ENCODE data around the gene HIGD2A. TPM values are rescaled to one million over a fixed set of nuclear protein-coding genes. Genes with fewer than 3 reads are reported as not detected.

Gene HIGD2A
- total RNA-seq, 1 experiment from 2014 or later, result 166 TPM

DNA sequence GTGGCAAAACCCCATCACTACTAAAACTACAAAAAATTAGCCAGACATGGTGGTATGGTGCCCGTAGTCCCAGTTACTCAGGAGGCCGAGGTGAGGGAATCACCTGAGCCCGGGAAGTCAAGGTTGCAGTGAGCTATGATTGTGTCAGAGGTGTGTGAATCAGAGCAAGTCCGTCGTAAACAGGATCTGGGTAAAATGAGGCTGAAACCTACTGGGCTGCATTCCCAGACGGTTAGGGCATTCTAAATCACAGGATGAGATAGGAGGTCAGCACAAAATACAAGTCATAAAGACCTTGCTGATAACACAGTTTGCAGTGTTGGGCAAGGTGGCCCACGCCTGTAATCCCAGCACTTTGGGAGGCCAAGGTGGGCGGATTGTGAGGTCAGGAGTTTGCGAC is 29.7 kb downstream of the HIGD2A start:
- Histone ChIP-seq H3K27me3 (no peaks in the 10 kb centered on the region; the same call in none of the 2 replicates), H3K9me3 (peaks cover 7% of the 10 kb centered on the region), H3K36me3 (peaks cover 5% of the 10 kb centered on the region), H3K4me3 (no peak overlapping the region)
- DNase-seq, result no peak

DNA sequence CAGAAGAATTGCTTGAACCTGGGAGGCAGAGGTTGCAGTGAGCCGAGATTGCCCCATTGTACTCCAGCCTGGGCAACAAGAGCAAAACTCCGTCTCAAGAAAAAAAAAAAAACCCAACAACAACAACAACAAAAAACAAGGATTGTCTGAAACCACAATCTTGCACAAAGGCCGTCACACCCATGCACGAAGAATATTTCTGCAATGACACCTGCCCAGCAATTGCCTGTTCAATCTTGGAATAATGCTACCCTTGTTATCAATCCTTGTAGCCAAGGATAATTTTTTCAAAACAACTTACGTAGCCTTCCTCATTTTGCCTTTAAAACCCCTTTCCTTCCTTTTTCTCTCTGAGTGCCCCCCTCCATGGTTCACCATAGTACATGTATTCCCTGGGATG is 31.5 kb downstream of the HIGD2A start:
- Histone ChIP-seq H3K27me3 (no peaks in the 10 kb centered on the region; the same call in none of the 2 replicates), H3K36me3 (no peaks in the 10 kb centered on the region), H3K9me3 (peaks cover 7% of the 10 kb centered on the region), H3K4me3 (no peak overlapping the region)
- no peak for DNase-seq

- peaks cover 7% of the 10 kb centered on the region for H3K9me3 ChIP-seq
- no peaks in the 10 kb centered on the region; the same call in none of the 2 replicates for H3K27me3 ChIP-seq
- H3K4me3 ChIP-seq, result no peak overlapping the region
- H3K36me3 ChIP-seq, result no peaks in the 10 kb centered on the region
- no peak for DNase-seq
Observed at GRCh38 chr5:176420972-176421544, 32.5 kb downstream of the HIGD2A start.

DNA sequence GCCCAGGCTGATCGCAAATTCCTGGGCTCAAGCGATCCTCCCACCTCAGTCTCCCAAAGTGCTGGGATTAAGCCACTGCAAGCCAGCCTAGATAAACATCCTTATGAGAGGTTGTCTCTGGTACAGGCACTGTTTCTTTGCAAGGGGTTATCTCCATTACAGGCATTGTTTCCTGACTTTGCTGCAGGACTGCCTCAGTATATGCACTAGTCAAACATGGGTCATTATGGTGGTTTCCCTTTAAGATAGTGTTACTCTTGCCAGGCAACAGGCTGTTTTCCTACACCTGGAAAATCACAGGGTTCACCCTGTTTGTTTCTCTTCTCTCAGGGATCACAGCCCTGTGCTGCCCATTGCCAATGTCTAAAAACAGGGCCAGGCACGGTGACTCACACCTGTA is 35.6 kb downstream of the HIGD2A start:
- no peaks in the 10 kb centered on the region; the same call in none of the 2 replicates for H3K27me3 ChIP-seq
- H3K36me3 ChIP-seq, result no peaks in the 10 kb centered on the region
- peaks cover 7% of the 10 kb centered on the region for H3K9me3 ChIP-seq
- H3K4me3 ChIP-seq, result no peak overlapping the region
- DNase-seq, result no peak

GRCh38 chr5:176425138-176425537 is 36.6 kb downstream of the HIGD2A start:
- Histone ChIP-seq H3K27me3 (no peaks in the 10 kb centered on the region; the same call in none of the 2 replicates), H3K36me3 (no peaks in the 10 kb centered on the region), H3K9me3 (peaks cover 7% of the 10 kb centered on the region), H3K4me3 (no peak overlapping the region)
- no peak for DNase-seq

DNA sequence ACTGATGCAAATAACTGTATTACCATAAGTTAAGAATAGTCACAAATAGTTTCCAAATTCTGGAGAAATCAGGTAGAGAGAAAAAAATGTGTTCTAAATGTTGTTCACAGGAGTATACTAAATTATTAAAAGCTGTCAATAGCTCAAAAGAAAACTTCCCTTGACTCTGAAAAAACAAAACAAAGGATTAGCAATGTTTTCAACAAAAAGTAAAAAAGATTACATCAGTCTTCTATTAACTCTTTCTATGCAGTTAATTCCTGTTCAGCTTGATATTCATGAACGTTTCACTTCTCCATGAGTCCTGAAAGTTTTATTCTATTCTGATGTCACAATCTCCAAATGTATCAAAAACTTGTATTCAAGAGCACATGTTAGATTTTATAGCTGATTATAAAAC is 37.2 kb downstream of the HIGD2A start:
- Histone ChIP-seq H3K4me3 (no peak overlapping the region), H3K36me3 (no peaks in the 10 kb centered on the region), H3K9me3 (peaks cover 2% of the 10 kb centered on the region; the same call in 1 of the 2 replicates), H3K27me3 (no peaks in the 10 kb centered on the region; the same call in 1 of the 2 replicates)
- DNase-seq, result no peak

DNA sequence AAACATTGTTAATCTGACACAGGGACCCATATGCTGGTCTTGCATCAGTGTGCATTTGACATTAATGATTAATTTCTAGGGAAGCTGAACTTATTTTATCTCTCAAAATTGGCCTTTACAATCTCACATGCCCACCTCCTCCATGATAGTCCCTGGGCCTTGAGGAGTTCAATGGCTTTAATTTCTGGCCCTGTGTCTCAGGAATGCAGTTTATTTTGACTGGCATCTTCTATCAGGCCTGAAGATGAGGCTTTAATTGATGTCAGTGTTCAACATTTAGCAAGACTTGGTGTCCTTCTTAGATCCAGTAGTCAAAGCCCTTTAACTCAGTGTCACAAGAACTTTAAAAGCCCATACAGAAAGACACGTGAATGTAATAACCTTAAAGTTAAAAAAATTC is 38.3 kb downstream of the HIGD2A start:
- Histone ChIP-seq H3K4me3 (no peak overlapping the region), H3K36me3 (no peaks in the 10 kb centered on the region), H3K9me3 (no peaks in the 10 kb centered on the region), H3K27me3 (peaks cover under 1% of the 10 kb centered on the region)
- no peak for DNase-seq

DNA sequence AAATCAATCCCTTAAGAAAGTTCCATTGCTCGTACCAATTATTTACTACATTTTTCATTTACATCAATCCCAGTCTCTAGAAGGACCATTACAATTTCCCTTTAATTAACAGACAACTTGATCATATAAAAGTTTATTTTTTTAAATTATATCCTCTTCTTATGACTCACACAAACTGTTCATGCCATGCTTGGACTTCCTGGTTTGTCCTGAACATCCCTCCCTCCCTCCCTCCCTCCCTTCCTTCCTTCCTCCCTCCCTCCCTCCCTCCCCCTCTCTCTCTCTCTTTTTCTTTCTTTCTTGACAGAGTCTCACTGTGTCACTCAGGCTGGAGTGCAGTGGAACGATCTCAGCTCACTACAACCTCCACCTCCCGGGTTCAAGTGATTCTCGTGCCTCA is 39.4 kb downstream of the HIGD2A start:
- no peaks in the 10 kb centered on the region for H3K9me3 ChIP-seq
- peaks cover 4% of the 10 kb centered on the region for H3K27me3 ChIP-seq
- H3K36me3 ChIP-seq, result no peaks in the 10 kb centered on the region
- peak; percentile 38 for DNase-seq
- no peak overlapping the region for H3K4me3 ChIP-seq

GRCh38 chr5:176429972-176430371 is 41.4 kb downstream of the HIGD2A start:
- H3K27me3 ChIP-seq, result peaks cover 4% of the 10 kb centered on the region
- no peak for DNase-seq
- H3K36me3 ChIP-seq, result no peaks in the 10 kb centered on the region
- H3K4me3 ChIP-seq, result no peak overlapping the region
- H3K9me3 ChIP-seq, result no peaks in the 10 kb centered on the region

GRCh38 chr5:176432707-176433106 is 44.2 kb downstream of the HIGD2A start:
- Histone ChIP-seq H3K9me3 (no peaks in the 10 kb centered on the region), H3K4me3 (peak overlapping the region; percentile 36), H3K36me3 (no peaks in the 10 kb centered on the region), H3K27me3 (peaks cover 4% of the 10 kb centered on the region)
- DNase-seq, result no peak

DNA sequence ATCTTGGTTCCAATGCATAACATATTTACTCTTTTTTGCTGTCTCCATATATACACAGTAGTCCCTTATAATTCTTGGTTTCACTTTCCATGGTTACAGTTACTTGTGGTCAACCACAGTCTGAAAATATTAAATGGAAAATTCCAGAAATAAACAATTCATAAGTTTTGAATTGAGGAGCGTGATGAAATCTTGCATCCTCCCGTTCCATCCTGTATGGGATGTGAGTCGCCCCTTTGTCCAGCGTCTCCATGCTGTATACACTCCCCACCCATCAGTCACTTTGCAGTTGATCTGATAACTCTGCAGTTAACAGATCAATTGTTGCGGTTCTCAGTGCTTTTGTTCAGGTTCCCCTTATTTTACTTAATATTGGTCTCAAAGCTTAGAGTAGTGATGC is 48.1 kb downstream of the HIGD2A start:
- Histone ChIP-seq H3K36me3 (no peaks in the 10 kb centered on the region), H3K27me3 (peaks cover 4% of the 10 kb centered on the region), H3K4me3 (peak overlapping the region; percentile 41), H3K9me3 (no peaks in the 10 kb centered on the region)
- no peak for DNase-seq

- no peaks in the 10 kb centered on the region for H3K36me3 ChIP-seq
- peak; percentile 85 for DNase-seq
- no peak overlapping the region for H3K4me3 ChIP-seq
- H3K9me3 ChIP-seq, result no peaks in the 10 kb centered on the region
- H3K27me3 ChIP-seq, result no peaks in the 10 kb centered on the region
Observed at GRCh38 chr5:176438959-176439757, 50.6 kb downstream of the HIGD2A start.

Other genes starting within 250 kb of the HIGD2A start
- 15.9 and 23.4 TPM in 2 replicates for gene SIMC1, start 150.3 kb upstream of the HIGD2A start, total RNA-seq (2014; rRNA removed; shearing (Covaris generic); ENCODE audit: low replicate concordance)
- gene KIAA1191, start 27.0 kb upstream of the HIGD2A start, total RNA-seq (2014; rRNA removed; shearing (Covaris generic); ENCODE audit: low replicate concordance), result 120 and 132 TPM in 2 replicates
- 0.20 and 0.33 TPM in 2 replicates for gene ARL10, start 23.3 kb upstream of the HIGD2A start, total RNA-seq (2014; rRNA removed; shearing (Covaris generic); ENCODE audit: low replicate concordance)
- gene NOP16, start 153 bp upstream of the HIGD2A start, total RNA-seq (2014; rRNA removed; shearing (Covaris generic); ENCODE audit: low replicate concordance), result 146 and 237 TPM in 2 replicates
- 281 and 342 TPM in 2 replicates for gene CLTB, start 27.8 kb downstream of the HIGD2A start, total RNA-seq (2014; rRNA removed; shearing (Covaris generic); ENCODE audit: low replicate concordance)
- 48.8 and 49.4 TPM in 2 replicates for gene FAF2, start 59.6 kb downstream of the HIGD2A start, total RNA-seq (2014; rRNA removed; shearing (Covaris generic); ENCODE audit: low replicate concordance)
- 0.17 and 4.4 TPM in 2 replicates for gene RNF44, start 148.7 kb downstream of the HIGD2A start, total RNA-seq (2014; rRNA removed; shearing (Covaris generic); ENCODE audit: low replicate concordance)
- gene CDHR2, start 160.6 kb downstream of the HIGD2A start, total RNA-seq (2014; rRNA removed; shearing (Covaris generic); ENCODE audit: low replicate concordance), result not detected in 2 replicates
- gene GPRIN1, start 221.4 kb downstream of the HIGD2A start, total RNA-seq (2014; rRNA removed; shearing (Covaris generic); ENCODE audit: low replicate concordance), result 21.0 and 32.2 TPM in 2 replicates
- gene SNCB, start 241.8 kb downstream of the HIGD2A start, total RNA-seq (2014; rRNA removed; shearing (Covaris generic); ENCODE audit: low replicate concordance), result not detected in 2 replicates
- not detected in 2 replicates for gene EIF4E1B, start 241.9 kb downstream of the HIGD2A start, total RNA-seq (2014; rRNA removed; shearing (Covaris generic); ENCODE audit: low replicate concordance)

Data from MG63 (cell line).